K562 (cell line): ENCODE data around the gene LATS1. TPM values are rescaled to one million over a fixed set of nuclear protein-coding genes. Genes with fewer than 3 reads are reported as not detected.

Source experiments
- BCL6 ChIP-seq: fragments of 250-450 bp; sonication (Bioruptor Pico); IDR thresholded peaks from 2 replicates; pipeline ENCODE4 v1.4.0; 2020
- CBX8 ChIP-seq: fragments of 200-600 bp; sonication (generic); IDR thresholded peaks from 2 replicates; pipeline ENCODE4 v1.6.1; 2012; ENCODE audit warnings: borderline replicate concordance, mixed run types, low read depth, mild to moderate bottlenecking, moderate library complexity, mixed read lengths, low read length, control low read depth, inconsistent platforms; ENCODE audit not compliant: poor library complexity, severe bottlenecking; ENCODE audit errors: extremely low read depth
- CEBPG ChIP-seq, 3 experiments: fragments of 200-800 bp in 1 of 3; sonication (Bioruptor generic) in 1 of 3; sonication (generic) in 1 of 3; formaldehyde crosslinking in 1 of 3; IDR thresholded peaks in 2 of 3; conservative IDR thresholded peaks in 1 of 3; 2 replicates each; pipeline versions ENCODE4 v1.6.1 to v1.8.0; 2016 to 2022; ENCODE audit warnings: missing compliant biosample characterization in 2 of 3, missing genetic modification characterization in 2 of 3, mild to moderate bottlenecking in 1 of 3, missing genetic modification reagents in 1 of 3
- CREBBP ChIP-seq: IDR thresholded peaks from one replicate; pipeline ENCODE4 v1.6.1; 2012; ENCODE audit warnings: low read depth, mild to moderate bottlenecking, control low read depth, inconsistent platforms, low read length
- ELF2 ChIP-seq: fragments of 250-450 bp; sonication (Bioruptor Pico); IDR thresholded peaks from 2 replicates; pipeline ENCODE4 v1.5.0; 2021; ENCODE audit warnings: mild to moderate bottlenecking
- ETV1 ChIP-seq: fragments of 450-650 bp; conservative IDR thresholded peaks from 2 replicates; pipeline ENCODE4 v1.6.1; 2016; ENCODE audit warnings: missing genetic modification characterization, control low read depth, low read depth, missing compliant biosample characterization
- EZH2 ChIP-seq: IDR thresholded peaks from 2 replicates; pipeline ENCODE4 v1.6.1; 2012; ENCODE audit warnings: low read depth, mild to moderate bottlenecking, inconsistent platforms, low read length, borderline replicate concordance
- HDAC6 ChIP-seq: IDR thresholded peaks from 2 replicates; pipeline ENCODE4 v1.6.1; 2012; ENCODE audit warnings: low read depth, mild to moderate bottlenecking, control low read depth, inconsistent platforms, low read length, moderate library complexity
- ILF3 ChIP-seq: fragments of 450-650 bp; IDR thresholded peaks from 2 replicates; pipeline ENCODE4 v1.6.1; 2018; ENCODE audit warnings: antibody characterized with exemption, mild to moderate bottlenecking, moderate library complexity, borderline replicate concordance
- NFE2L1 ChIP-seq: fragments of 450-650 bp; IDR thresholded peaks from 2 replicates; pipeline ENCODE4 v1.6.1; 2016; ENCODE audit warnings: missing genetic modification characterization, low read depth, mild to moderate bottlenecking, missing compliant biosample characterization, moderate library complexity, borderline replicate concordance
- NFXL1 ChIP-seq: fragments of 450-650 bp; formaldehyde crosslinking; IDR thresholded peaks from 2 replicates; pipeline ENCODE4 v1.4.0; 2021; ENCODE audit warnings: mild to moderate bottlenecking
- NR3C1 ChIP-seq: sonication (generic); formaldehyde crosslinking; IDR thresholded peaks from 2 replicates; pipeline ENCODE4 v1.8.1; 2022; ENCODE audit warnings: missing genetic modification reagents
- POLR3A ChIP-seq: IDR thresholded peaks from 2 replicates; pipeline ENCODE4 v1.6.1; 2011; ENCODE audit warnings: borderline replicate concordance, mild to moderate bottlenecking, moderate library complexity; ENCODE audit not compliant: insufficient read length, insufficient read depth; ENCODE audit errors: extremely low read depth
- PRPF4 ChIP-seq: fragments of 200-400 bp; formaldehyde crosslinking; IDR thresholded peaks from one replicate; pipeline ENCODE4 v1.6.1; 2017; ENCODE audit warnings: low read length, low read depth, mild to moderate bottlenecking; ENCODE audit not compliant: insufficient read depth, poor library complexity, severe bottlenecking
- RHOXF2B ChIP-seq: fragments of 250-450 bp; sonication (Bioruptor Pico); conservative IDR thresholded peaks from 2 replicates; pipeline ENCODE4 v1.5.1; 2021
- TOE1 ChIP-seq, 2 experiments: fragments of 450-650 bp in 1 of 2; sonication (generic) in 1 of 2; formaldehyde crosslinking in 1 of 2; IDR thresholded peaks; 2 replicates each; pipeline versions ENCODE4 v1.7.1 to v1.8.0; 2016 to 2022; ENCODE audit warnings: borderline replicate concordance in 2 of 2, mild to moderate bottlenecking in 2 of 2, antibody characterized with exemption in 1 of 2, inconsistent platforms in 1 of 2, low read depth in 1 of 2, missing genetic modification reagents in 1 of 2, moderate library complexity in 1 of 2
- ZNF217 ChIP-seq: sonication (generic); formaldehyde crosslinking; IDR thresholded peaks from 2 replicates; pipeline ENCODE4 v1.8.0; 2022; ENCODE audit warnings: mild to moderate bottlenecking, missing genetic modification reagents
- polyA plus RNA-seq, 8 experiments: library from polyadenylated mRNA; depleted of rRNA in 4 of 8; stranded (reverse) in 5 of 8; unstranded in 3 of 8; fragments of >200 nt; fragmentation: Nextera tagmentation in 2 of 8; fragmentation: Illumina TruSeq in 1 of 8; extraction: Ambion mirVana in 2 of 8; extraction: Trizol in 1 of 8; gene quantifications; 2 replicates each; pipeline versions ENCODE4 v1.2.1 to v1.2.3, GENCODE V29; 2011 to 2014; ENCODE audit warnings: inconsistent platforms in 1 of 8, missing spikeins in 1 of 8
- total RNA-seq, 7 experiments: library from RNA; depleted of rRNA in 6 of 7; stranded (reverse); fragments of >200 nt in 6 of 7; fragmentation: Illumina TruSeq in 2 of 7; extraction: Trizol in 2 of 7; gene quantifications; 2 replicates each; pipeline versions ENCODE4 v1.2.1 to v1.2.3, GENCODE V29; 2011 to 2021; ENCODE audit warnings: low replicate concordance in 1 of 7
- TF ChIP-seq, protein P1 (sequence below): fragments of 200-800 bp; sonication (Bioruptor generic); IDR thresholded peaks from 2 replicates; pipeline ENCODE4 v1.6.1; 2017; ENCODE audit warnings: missing genetic modification characterization, missing compliant biosample characterization
- TF ChIP-seq, protein P2 (sequence below): fragments of 250-450 bp; sonication (Bioruptor Pico); IDR thresholded peaks from 2 replicates; pipeline ENCODE4 v1.9.0; 2021; ENCODE audit warnings: mild to moderate bottlenecking
- TF ChIP-seq, protein P3 (sequence below): fragments of 450-650 bp; formaldehyde crosslinking; IDR thresholded peaks from 2 replicates; pipeline ENCODE4 v1.4.0; 2020; ENCODE audit warnings: mild to moderate bottlenecking
- TF ChIP-seq, protein P4 (sequence below): sonication (generic); formaldehyde crosslinking; IDR thresholded peaks from 2 replicates; pipeline ENCODE4 v1.8.0; 2022; ENCODE audit warnings: mild to moderate bottlenecking, low read depth, missing genetic modification reagents

Gene LATS1
- total and polyA plus RNA-seq, 9 of the 15 experiments (the other 6 are each of a cell fraction or from before 2014, with no cell fraction given), result 5.0 to 36.3 (median 18.4) TPM

DNA sequence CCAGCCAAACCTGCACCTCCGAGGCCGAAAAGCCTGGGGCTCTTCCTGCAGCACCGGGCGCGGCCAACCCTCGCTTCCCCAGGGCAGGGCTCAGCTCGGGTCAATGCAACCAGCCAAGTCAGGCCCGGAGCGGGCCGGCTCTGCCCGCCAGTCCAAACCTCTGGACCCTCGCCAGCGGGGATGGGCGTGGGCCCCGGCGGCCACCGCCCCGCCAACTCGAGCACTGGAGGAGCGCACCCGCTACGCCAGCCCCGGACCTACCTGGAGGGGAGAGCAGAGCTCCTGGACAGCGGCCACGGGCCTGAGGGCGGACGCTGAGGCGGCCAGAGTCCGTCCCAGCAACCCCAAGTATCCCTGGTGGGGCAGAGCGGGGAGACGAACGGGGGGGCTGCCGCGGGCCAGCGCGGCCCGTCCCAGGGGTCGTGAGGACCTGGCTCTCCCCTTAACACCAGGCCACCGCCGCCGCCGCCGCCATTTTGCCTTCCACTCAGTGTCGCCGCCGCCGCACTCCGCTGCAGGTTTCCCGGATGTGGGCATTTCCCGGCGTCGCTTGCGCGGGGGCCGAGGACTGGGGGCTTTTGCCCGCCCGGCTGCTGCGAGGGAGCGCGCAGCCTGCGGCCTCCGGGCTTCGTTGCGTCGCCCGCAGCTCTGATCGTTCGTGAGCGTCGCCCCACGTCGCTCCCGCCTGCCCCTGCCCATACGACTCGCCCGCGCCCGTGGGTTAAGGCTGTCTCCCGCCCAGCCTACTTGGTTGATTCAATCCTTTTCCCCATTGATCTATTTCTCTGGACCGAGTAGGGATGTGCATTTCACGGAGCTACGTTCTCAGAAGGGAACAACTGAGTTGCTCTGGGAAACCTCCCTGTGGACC is at the start of gene LATS1 (continued):
- TF ChIP-seq, protein P1, sequence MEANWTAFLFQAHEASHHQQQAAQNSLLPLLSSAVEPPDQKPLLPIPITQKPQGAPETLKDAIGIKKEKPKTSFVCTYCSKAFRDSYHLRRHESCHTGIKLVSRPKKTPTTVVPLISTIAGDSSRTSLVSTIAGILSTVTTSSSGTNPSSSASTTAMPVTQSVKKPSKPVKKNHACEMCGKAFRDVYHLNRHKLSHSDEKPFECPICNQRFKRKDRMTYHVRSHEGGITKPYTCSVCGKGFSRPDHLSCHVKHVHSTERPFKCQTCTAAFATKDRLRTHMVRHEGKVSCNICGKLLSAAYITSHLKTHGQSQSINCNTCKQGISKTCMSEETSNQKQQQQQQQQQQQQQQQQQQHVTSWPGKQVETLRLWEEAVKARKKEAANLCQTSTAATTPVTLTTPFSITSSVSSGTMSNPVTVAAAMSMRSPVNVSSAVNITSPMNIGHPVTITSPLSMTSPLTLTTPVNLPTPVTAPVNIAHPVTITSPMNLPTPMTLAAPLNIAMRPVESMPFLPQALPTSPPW (CRISPR knock-in tag), result peak; percentile 97
- TF ChIP-seq ZNF217 (no peak), ELF2 (peak; percentile 53; the same call in 1 of the 2 replicates), RHOXF2B (CRISPR knock-in tag) (0 out of 2 replicates have a peak, but pooled peaks have one; percentile 24), TOE1 (IDR thresholded peaks at IDR 0.05; ENCODE audit: borderline replicate concordance) (no peak), TOE1 (CRISPR knock-in tag; IDR thresholded peaks at IDR 0.05; ENCODE audit: borderline replicate concordance, low read depth) (no peak; the same call in 1 of the 2 replicates), NFXL1 (no peak), CEBPG (CRISPR knock-in tag; IDR thresholded peaks at IDR 0.05) (peak; percentile 46; the same call in 1 of the 2 replicates), CEBPG (tag; conservative IDR thresholded peaks at IDR 0.05 in 1 of 2, IDR thresholded peaks at IDR 0.05 in 1 of 2) (no peak), EZH2 (no peak), BCL6 (CRISPR knock-in tag) (no peak), PRPF4 (peak; percentile 86), HDAC6 (0 out of 2 replicates have a peak, but pooled peaks have one; percentile 49), POLR3A (no peak), CREBBP (no peak), NR3C1 (CRISPR knock-in tag) (peak; percentile 95), CBX8 (no peak), ILF3 (peak; percentile 67; the same call in 1 of the 2 replicates), ETV1 (no peak), NFE2L1 (tag) (no peak)
- TF ChIP-seq, protein P2, sequence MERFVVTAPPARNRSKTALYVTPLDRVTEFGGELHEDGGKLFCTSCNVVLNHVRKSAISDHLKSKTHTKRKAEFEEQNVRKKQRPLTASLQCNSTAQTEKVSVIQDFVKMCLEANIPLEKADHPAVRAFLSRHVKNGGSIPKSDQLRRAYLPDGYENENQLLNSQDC (CRISPR knock-in tag), result peak; percentile 70; the same call in 1 of the 2 replicates
- TF ChIP-seq, protein P3, sequence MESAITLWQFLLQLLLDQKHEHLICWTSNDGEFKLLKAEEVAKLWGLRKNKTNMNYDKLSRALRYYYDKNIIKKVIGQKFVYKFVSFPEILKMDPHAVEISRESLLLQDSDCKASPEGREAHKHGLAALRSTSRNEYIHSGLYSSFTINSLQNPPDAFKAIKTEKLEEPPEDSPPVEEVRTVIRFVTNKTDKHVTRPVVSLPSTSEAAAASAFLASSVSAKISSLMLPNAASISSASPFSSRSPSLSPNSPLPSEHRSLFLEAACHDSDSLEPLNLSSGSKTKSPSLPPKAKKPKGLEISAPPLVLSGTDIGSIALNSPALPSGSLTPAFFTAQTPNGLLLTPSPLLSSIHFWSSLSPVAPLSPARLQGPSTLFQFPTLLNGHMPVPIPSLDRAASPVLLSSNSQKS, result peak; percentile 68; the same call in 1 of the 2 replicates
- TF ChIP-seq, protein P4, sequence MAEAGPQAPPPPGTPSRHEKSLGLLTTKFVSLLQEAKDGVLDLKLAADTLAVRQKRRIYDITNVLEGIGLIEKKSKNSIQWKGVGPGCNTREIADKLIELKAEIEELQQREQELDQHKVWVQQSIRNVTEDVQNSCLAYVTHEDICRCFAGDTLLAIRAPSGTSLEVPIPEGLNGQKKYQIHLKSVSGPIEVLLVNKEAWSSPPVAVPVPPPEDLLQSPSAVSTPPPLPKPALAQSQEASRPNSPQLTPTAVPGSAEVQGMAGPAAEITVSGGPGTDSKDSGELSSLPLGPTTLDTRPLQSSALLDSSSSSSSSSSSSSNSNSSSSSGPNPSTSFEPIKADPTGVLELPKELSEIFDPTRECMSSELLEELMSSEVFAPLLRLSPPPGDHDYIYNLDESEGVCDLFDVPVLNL (CRISPR knock-in tag), result peak; percentile 52; the same call in 1 of the 2 replicates
